8988T (cell line): ENCODE data around the gene SUPT5H.

Experiments
- DNase-seq: peaks from one replicate; pipeline ENCODE4 v3.0.0; 2011

The SUPT5H gene

GRCh38 chr19:39498798-39499642 lies 53.6 kb downstream of the SUPT5H start, which contains the start of gene DLL3:
TSS of gene DLL3 (plus strand) at chr19:39498947. CDS start at chr19:39498975, 28 bp downstream.
- DNase-seq, result no peak

GRCh38 chr19:39499932-39500331 lies 54.5 kb downstream of the SUPT5H start:
- DNase-seq, result no peak

- DNase-seq, result no peak
Measured at GRCh38 chr19:39500543-39500942, 55.2 kb downstream of the SUPT5H start.

- no peak for DNase-seq
Measured at GRCh38 chr19:39501340-39501739, 56.0 kb downstream of the SUPT5H start.

GRCh38 chr19:39502640-39503417 lies 57.4 kb downstream of the SUPT5H start:
- peak; percentile 96 for DNase-seq

- no peak for DNase-seq
Measured at GRCh38 chr19:39506598-39506943, 61.2 kb downstream of the SUPT5H start.

- DNase-seq, result no peak
Measured at GRCh38 chr19:39506944-39507714, 61.7 kb downstream of the SUPT5H start.

GRCh38 chr19:39507715-39508364 lies 62.5 kb downstream of the SUPT5H start:
- DNase-seq, result no peak

- DNase-seq, result no peak
Measured at GRCh38 chr19:39508629-39509028, 63.2 kb downstream of the SUPT5H start.

- no peak for DNase-seq
Measured at GRCh38 chr19:39509233-39509632, 63.9 kb downstream of the SUPT5H start.

- no peak for DNase-seq
Measured at GRCh38 chr19:39512988-39513387, 67.6 kb downstream of the SUPT5H start.

GRCh38 chr19:39514840-39515550 lies 69.6 kb downstream of the SUPT5H start, which contains the start of gene SELENOV:
TSS of gene SELENOV (plus strand) at chr19:39515139. CDS start at chr19:39515213, 74 bp downstream.
- DNase-seq, result peak; percentile 42

GRCh38 chr19:39515551-39516191 lies 70.3 kb downstream of the SUPT5H start:
- DNase-seq, result no peak

- DNase-seq, result no peak
Measured at GRCh38 chr19:39516270-39516669, 70.9 kb downstream of the SUPT5H start.

- no peak for DNase-seq
Measured at GRCh38 chr19:39517432-39517831, 72.0 kb downstream of the SUPT5H start.

GRCh38 chr19:39518458-39518857 lies 73.1 kb downstream of the SUPT5H start:
- no peak for DNase-seq

- DNase-seq, result no peak
Measured at GRCh38 chr19:39518975-39519374, 73.6 kb downstream of the SUPT5H start.

GRCh38 chr19:39520541-39521484 lies 75.4 kb downstream of the SUPT5H start:
- no peak for DNase-seq

GRCh38 chr19:39524495-39524894 lies 79.1 kb downstream of the SUPT5H start:
- DNase-seq, result no peak

- no peak for DNase-seq
Measured at GRCh38 chr19:39525205-39525604, 79.8 kb downstream of the SUPT5H start.
